ENCODE results near the gene AFAP1L2. TPM values are rescaled to one million over a fixed set of nuclear protein-coding genes. Genes with fewer than 3 reads are reported as not detected.
"Not testable (repeated sequence)": the region's sequence is repeated elsewhere in the genome, so short reads cannot be mapped to it uniquely, and the experiment has no call there.

Gene AFAP1L2
- total RNA-seq, 1 donor from 2014 or later, result 27.7 TPM

DNA sequence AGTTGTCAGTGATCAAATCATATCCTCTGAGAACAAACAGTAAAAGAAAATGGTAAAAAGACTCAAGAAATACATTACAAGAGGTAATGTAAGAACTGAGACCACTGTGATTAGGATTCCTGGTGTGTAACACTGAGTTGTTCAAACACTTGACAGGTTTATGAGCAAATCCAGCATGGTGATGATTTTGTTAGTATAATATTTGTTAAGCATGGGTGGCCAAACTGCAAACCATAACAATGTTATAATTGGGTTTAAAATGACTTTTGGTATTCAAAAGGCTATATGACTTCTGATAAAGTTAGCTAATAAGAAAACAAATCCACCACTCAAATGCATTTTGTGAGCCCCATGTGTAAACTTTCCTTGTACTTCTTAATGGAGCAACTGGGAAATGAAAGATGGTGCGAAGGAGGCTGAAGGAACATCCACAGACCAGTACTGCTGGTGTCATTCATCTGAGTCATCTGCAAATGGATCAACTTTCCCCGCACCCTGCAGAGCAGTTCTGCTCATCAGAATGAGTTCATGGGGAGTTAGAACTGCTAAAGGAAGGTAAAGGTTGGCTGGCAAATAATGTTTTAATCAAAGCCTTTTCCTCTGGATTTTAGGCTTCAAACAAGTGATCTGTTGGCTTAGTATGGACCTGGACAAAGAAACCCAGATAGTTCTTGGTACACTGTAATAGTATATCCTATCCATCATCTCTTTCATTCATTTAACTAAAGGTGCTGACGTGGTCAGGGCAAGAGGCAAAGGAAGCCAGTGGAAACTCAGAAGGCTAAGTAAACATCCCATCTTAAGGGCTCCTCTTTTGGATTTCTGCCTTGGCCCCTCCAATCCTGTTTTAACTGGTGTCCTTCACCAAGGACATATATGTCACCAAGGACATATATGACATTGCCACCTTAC lies 45.0 kb downstream of the AFAP1L2 start:
- no peak for DNase-seq

DNA sequence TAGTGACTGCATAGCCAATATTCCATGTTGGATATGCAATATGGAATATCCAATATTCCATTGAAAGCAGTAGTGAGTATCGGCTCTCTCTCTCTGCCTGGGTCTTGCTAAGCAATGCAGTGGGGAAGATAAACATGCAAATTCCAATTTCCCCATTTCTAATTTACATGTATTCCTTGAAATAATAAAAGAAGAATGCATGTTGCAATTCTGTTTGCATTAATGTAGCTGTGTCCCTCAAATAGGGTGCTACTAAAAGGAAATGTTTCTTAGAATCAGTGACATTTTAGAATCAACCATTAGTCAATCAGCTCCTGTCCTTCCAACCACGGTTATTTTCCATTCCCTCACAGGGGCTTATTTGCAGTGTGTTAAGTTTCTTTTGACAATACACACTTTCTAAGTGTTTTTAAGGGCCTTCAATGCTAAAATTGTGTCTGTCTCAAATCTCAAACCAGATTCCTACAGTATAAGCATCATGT lies 46.7 kb downstream of the AFAP1L2 start:
- DNase-seq, result no peak

DNA sequence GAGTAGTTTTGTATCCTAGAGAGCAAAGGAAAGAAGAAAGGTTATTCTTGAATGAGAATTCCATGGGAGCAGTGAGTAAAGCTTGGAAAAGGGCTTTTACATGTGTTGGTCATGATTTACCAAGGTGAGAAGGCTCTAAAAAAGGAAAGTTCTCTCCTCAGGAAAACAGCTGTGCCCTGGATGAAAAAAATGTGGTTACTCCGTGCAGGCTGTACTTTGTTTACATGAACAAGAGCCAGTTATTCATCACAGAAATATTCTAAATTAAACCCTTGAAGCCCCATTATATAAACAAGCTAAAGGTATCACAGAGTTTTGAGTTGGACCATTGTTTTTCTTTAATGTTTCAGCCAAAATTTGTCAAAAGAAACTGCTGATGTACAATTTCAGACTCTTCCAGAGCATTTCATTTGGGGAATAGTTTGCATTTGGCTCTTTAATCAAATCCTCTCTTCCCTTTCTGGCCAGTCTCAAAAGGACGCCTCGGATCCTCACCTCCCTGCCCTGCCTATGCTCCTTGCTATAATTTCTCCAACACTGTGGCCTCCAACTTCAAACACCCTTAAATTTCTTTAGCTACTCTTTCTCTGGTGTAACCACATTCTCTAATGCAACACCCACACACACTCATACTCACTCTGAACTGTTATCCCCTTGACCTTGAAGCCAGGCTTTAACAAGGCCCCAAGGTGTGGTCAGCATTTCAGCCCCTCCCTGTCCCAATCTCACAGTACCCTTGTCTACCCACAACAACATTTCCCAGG lies 47.4 kb downstream of the AFAP1L2 start:
- DNase-seq, result no peak

DNA sequence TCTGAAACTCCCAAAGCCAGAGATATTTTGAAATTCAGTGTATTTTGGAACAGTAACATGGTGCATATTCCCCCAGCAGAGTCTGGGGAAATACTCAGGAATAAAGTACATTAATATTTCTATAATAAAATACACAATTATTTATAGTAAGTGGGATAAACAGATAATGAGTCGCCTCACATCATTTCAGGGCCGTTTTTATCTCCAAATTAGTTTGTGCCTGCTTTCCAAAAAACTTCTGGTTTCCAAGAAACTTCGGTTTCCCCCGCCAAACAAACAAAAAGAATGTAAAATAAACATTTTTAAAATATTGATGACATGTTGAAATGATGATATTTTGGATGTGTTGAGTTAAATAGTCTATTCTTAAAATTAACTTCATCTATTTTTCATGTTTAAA lies 48.2 kb downstream of the AFAP1L2 start:
- no peak for DNase-seq

DNA sequence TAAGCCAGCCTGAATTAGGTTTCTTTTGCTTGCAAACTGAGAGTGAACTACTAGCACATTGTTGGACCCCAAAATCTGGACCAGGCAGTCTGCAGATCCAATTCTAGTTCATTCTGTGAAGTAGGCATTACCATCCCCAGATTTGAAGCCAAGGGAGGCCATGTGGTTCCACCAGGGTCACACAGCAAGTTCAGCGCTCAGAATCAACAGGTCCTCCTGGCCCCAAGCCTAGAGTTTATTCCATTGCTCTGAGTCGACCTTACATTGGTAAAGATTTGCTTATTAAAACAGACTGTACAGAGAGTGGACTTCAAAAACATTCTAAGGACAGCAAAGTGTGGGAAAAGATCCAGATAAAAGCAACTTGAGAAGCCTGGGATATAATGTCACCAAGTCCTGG lies 50.9 kb downstream of the AFAP1L2 start:
- no peak for DNase-seq

DNA sequence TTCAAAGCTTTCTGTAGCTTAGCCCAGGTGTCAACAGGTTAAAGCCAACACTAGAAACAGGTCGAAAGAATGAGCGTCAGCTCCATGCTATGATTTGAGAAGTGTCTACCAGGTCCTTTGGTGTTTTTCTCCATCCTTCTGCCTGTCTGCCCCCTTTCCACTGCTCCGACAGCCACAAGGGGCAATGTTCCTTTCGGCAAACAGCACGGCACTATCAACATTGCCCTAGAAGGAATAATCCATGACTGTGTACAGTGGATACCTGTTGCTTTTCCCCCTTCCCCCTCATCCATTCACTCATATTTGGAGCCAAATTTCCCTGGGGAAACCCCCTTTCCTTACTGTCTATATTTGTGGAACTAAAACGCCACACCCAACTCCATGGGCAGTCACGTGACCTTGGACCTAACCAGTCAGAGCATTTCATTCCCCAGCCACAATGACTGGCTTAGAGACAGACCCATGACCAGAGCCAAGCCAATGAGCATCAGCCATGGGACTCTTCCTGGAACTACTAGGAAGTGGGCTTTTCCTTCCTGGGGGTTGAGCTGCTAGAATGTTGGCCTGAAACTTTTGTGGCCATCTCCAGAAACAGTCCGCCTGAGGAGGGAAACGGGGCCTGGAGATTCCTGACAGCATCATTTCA lies 51.5 kb downstream of the AFAP1L2 start:
- no peak for DNase-seq

DNA sequence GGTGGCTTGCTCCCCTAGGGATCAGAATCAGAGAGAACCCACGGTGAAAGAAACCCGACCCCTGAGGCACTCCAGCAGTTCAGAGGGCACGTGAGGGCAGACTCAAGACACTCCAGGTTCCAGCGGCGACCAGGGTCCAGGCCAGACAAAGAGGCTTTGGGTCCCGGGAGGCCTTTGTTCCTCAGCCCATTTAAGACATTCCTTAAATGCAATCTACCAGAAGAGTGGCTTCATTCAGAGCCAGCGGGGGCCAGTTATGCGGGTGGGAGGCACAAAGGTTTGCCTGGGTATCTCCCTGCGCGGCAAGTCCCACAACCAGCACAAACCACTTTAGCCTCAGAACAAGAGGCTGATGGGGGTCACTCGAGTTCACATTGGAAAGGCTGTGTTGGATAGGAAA lies 53.6 kb downstream of the AFAP1L2 start:
- no peak for DNase-seq

DNA sequence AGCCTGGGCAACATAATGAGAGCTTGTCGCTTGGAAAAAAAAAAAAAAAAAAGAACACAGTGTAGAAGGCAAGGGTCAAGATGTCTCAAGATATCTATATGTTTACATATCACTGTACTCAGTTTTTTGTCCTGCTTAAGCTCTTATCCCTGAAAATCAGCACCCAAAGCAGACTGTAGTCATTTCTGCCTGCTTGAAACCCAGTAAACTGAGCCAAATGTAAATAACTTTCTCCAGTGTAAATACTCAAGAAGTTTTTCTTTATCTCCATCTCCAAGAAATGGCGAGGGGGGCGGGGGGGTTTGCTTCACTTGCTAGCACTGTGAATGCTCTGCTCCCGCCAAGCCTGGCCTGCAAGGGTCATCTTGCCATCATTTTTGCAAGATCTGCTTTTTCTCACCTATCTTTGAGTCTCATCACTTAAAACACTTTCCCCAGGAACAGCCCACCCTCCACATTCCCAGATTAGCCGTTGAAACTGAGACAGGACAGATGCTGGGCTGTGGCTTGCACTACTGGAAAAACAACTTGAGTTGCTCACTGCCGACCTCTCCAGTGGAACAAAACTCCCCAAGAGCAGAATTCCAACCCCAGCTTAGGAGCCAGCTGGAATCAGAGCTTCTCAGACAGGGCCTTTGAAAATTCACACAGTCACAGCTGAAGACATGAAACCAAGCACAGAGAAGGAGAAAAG lies 54.6 kb downstream of the AFAP1L2 start:
- no peak for DNase-seq

DNA sequence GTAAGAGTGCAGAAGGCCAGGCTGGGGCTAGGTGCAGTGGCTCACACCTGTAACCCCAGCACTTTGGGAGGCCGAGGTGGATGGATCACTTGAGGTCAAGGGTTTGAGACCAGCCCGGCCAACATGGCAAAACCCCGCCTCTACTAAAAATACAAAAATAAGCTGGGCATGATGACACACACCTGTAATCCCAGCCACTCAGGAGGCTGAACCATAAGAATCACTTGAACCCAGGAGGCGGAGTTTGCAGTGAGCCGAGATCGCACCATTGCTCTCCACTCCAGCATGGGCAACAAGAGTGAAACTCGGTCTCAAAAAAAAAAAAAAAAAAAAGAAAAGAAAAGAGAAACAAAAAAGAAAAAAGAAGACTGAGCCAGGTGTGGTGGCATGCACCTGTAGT lies 55.2 kb downstream of the AFAP1L2 start:
- DNase-seq, result not testable (repeated sequence)

DNA sequence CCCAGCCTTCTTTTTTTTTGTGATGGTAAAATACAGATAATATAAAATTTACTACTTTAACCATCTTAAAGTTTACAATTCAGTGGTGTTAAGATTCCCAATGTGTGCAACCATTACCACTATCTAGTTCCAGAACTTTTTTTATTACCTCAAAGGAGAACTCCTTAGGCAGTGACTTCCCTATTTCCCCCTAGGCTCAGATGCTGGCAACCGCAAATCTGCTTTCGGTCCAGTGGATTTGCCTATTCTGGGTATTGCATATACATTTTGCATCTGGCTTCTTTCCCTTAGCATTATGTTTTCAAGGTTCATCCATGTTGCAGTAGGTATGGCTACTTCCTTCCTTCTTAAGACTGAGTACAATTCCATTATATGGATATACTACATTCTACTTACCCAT lies 56.5 kb downstream of the AFAP1L2 start:
- DNase-seq, result no peak

DNA sequence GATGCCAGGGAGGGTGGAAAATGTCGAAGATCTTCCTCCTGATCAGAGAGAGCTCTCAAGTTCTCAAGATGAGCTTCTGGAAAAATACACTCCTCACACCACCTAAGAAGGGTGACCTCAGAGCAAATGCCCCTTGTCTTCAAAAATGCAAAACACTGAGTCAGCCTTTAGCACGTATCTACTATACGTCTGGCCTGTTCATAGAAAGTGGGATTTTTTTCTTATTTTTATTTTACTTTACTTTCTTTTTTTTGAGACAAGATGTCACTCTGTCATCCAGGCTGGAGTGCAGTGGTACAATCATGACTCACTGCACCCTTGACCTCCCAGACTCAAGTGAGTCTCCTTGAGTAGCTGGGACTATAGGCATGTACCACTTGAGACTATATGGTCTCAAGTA lies 57.1 kb downstream of the AFAP1L2 start:
- DNase-seq, result no peak

DNA sequence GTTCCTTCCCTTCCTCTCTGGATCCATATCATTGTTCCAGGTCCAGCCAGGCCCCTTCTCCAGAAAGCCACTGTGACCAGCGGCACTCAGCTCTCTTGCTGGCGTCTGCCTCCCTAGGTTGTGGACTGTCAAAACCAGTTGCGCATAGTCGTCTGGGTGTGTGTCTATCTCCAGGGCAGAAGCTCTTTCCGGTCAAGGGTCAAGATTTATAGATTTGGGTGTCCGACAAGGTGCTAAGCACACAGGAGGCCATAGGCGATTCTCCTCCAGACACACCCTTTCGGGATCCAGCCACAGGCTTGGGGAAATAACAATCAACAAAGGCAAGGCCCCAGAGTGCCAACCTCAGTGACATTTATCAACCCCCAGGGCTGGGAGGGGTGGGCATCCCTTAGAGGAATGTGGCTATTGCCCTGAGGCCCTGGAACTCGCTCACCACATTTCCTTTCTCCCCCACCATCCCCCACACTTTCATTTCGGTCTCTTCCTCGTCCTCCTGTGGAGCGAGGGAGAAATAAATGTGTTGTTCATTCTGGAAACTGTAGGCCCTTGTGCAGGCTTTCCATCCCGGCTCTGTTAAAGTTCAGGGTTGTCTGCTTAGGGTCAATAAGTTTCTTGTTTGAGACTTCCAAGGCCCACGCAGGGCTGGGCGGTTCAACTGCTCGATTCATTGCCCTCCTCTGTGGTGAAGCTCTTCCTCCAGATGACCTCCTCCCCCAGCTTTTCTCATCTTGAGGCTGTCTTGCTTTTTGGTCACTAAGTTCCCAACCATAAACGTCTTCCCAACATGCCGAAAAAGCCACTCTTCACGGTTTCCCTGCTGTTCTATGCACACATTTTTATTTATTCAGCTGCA lies 57.9 kb downstream of the AFAP1L2 start:
- DNase-seq, result no peak

DNA sequence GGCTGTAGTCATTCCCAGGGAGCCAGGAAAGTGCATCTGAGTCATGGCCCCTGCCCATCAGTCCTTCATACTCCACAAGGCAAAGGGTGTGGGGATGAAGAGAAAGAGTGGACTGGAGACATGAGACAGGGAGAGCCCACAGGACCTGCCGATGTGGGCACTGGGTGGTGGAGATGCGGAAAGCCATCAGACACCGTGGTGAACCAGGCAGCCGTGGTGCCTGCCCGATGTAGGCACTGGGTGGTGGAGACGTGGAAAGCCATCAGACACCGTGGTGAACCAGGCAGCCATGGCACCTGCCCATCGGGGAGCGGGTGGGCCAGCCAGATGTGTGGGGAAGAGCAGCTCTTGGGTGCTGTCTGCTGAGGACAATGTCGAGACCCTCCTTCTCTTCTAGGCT lies 58.6 kb downstream of the AFAP1L2 start:
- no peak for DNase-seq

DNA sequence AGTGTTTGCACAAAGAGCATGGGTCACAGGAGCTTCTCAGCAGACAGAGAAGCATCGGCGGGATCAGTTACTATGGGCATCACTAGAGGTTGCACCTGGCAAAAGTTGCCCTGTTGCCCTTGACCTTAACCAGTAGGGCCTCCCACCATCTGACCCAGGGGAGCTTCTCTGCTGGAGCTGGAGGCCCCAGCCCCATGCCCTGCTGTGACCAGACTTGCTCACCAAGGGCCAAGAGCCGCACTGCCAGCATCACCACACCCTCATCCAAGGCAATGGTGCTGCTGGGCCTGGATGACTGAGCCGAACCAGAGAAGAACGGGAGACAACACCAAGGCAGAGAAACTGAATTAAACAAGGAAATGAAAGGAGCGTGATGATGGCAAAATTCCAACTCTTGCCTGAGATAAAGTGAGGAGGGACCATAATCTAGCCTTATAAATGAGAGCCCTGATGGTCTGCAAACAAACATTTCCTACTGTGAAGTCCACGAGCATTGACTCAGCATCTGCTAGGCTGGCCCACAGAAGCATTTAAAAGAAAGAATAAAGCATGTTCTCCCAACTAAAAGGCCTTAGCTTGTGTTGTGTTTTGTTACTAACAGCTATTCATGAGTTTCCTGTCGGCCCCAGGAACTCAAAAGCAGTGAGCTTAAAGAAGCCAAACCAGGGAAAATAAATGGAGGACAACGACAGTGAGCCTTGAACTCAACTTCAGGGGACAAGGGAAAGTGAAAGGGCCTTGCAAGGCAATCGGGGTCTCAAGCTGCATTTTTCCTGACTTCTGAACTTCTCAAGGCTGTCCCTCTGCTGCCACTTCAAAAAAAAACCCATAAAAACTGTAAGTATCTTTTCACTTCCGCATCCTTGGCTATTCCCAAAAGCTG lies 60.4 kb downstream of the AFAP1L2 start:
- DNase-seq, result peak; percentile 50

DNA sequence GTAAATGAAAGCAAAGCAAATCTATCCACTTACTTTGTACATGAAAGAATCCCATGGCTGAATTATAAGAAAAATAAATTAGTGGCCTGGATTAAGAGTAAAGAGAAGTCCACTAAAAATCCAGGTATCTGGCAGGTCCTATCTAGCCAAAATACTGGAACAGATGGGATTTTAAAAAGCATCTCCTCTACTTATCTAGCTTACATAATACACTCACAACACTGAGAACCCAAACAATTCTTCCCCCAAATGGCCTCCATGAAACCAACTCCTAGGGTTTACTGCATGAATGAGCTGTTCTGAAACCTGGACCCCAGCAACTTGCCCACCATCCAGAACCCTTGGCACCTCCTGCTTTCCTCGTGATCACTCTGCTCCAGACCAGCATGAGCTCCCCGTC lies 61.3 kb downstream of the AFAP1L2 start:
- no peak for DNase-seq

DNA sequence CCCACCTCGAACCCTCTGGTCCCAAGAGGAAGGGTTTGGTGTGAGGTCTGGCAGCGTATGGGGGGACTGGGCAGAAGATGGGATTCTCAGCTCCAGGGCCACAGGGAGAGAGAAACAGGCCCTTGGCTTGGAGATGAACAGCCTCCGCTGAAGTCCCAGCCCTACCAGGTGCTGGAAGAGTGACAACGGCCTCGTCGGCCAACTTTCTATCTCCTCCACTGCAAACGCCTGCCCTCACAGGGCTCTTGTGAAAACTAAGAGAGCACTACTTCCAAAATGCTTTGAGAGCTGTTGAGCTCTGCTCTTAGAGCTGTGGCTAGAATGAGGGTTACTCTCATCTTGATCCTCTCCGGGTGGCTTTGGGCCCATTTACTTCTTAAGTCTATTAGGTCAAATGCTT lies 63.5 kb downstream of the AFAP1L2 start:
- no peak for DNase-seq

DNA sequence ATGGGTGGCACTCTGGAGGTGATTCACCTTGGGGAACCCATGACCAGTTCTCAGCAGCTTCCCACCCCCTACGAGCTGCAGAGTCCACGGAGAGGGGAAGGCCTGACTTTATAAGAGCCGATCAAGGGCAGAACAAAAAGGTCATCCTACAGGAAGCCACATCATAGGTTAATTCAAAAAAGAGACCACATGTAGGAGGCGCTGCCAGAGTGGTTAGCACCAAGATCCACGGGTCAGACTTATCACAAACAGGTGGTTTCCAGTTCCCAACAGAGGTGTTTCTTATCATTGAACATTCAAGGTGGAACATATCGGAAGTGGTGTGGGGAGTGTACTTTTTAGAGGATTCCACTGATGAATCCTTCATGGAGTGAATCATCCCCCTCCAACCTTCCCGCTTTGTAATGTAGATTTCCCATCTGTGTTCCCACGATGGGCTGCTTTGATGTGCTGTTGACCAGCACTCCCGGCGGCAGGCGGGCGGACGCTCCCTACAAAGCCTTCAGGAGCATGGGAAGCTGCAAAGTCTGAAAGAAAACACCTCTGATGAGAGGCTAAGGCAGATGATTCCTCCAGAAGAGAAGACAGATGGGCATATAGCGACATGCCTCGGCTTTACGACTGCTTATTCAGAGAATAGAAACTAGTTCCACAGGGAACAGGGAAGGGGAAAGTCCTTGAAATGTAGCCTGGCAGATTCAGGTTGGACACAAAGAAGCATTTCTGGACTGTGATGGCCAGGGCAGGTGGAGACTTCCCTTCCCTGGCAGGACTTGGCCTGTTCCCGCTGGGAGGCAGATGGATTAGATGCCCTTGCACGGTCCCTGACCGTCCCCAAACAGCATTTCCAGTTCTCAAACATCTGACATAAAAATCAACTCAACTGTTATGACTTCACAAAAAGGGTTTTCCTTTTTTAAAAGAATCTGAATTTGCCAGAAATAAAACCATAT lies 66.5 kb downstream of the AFAP1L2 start:
- no peak for DNase-seq

DNA sequence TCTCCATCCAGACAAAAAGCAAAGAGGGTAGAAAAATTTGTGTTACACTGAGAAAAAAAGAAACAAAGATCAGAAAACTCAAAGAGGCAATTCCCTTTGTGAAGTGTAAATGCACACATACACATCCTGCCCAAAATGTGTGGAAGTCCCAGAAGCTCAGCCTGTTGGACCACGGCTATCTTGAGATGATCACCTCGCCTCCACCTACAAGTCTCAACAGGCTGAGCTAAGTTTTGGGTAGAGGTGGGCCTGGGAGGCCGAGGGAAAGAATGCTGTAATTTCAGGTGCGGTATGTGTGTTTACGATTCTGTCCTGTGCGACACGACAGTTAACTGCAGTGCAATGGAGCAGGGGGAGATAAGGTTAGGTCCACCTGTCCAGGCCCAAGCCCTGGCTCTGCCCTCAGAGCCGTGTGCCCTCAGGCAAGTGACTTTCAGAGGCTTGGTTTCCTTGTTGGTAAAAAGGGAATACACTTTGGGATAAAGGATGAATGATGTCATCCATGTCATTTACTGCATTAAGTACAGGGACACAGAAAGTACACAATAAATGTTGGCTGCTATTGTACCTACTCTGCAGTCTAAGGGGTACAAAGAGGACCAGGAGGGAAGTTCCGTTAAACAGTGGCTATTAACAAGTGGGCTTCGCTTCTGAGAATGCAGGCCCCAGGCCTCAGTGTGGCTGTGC lies 67.3 kb downstream of the AFAP1L2 start:
- no peak for DNase-seq

DNA sequence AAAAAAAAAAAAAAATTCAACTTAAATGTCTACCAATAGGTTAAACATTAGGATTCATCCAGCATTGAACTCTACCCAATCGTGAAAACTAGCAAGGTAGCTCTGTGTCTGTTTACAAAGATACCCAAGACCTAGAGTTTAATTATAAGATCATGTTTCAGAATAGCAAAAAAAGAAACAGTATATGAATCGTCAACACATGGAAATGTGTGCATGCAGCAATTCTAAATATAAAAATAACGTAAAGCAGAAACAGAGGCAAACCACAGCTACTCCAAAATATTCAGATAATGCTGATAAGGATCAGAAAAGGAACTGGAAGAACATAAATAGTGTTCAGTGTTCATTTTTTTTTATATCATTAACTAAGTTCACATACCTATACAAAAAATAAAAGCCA lies 68.7 kb downstream of the AFAP1L2 start:
- no peak for DNase-seq
